ENCODE measurements around the gene SYNPO2L. TPM values are rescaled to one million over a fixed set of nuclear protein-coding genes. Genes with fewer than 3 reads are reported as not detected.

SYNPO2L gene
- total RNA-seq, 1 experiment from 2014 or later: 0.22 TPM

DNA sequence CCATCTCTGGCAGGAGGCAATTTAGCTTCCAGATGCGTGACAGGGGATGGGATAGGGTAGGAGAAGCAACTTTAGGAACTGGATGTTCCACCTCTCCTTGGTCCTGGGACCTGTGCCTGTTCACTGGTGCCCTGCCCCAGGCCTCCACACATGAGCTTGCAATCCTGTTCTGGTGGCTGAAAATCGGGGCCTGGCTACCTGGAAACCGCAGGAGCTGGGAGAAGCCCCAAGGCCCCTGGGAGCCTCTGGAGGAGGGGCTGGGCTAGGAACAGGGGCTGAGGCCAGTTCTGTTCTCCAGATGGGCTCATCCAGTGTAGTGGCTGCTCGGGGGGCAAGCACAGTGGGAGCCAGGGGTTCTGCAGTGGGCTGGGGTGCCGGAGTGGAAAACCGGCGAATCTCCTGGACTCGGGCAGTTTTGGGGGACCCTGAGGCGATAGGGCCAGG is 9.2 kb downstream of the SYNPO2L start (continued):
- TF ChIP-seq, protein P1, sequence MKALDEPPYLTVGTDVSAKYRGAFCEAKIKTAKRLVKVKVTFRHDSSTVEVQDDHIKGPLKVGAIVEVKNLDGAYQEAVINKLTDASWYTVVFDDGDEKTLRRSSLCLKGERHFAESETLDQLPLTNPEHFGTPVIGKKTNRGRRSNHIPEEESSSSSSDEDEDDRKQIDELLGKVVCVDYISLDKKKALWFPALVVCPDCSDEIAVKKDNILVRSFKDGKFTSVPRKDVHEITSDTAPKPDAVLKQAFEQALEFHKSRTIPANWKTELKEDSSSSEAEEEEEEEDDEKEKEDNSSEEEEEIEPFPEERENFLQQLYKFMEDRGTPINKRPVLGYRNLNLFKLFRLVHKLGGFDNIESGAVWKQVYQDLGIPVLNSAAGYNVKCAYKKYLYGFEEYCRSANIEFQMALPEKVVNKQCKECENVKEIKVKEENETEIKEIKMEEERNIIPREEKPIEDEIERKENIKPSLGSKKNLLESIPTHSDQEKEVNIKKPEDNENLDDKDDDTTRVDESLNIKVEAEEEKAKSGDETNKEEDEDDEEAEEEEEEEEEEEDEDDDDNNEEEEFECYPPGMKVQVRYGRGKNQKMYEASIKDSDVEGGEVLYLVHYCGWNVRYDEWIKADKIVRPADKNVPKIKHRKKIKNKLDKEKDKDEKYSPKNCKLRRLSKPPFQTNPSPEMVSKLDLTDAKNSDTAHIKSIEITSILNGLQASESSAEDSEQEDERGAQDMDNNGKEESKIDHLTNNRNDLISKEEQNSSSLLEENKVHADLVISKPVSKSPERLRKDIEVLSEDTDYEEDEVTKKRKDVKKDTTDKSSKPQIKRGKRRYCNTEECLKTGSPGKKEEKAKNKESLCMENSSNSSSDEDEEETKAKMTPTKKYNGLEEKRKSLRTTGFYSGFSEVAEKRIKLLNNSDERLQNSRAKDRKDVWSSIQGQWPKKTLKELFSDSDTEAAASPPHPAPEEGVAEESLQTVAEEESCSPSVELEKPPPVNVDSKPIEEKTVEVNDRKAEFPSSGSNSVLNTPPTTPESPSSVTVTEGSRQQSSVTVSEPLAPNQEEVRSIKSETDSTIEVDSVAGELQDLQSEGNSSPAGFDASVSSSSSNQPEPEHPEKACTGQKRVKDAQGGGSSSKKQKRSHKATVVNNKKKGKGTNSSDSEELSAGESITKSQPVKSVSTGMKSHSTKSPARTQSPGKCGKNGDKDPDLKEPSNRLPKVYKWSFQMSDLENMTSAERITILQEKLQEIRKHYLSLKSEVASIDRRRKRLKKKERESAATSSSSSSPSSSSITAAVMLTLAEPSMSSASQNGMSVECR (CRISPR knock-in tag; IDR thresholded peaks at IDR 0.05; ENCODE audit: borderline replicate concordance): no peak
- TF ChIP-seq RELA (CRISPR knock-in tag; IDR thresholded peaks at IDR 0.05; ENCODE audit: borderline replicate concordance) (no peak), NFYB (CRISPR knock-in tag; conservative IDR thresholded peaks at IDR 0.05; ENCODE audit: low read depth) (no peak), MYBL2 (CRISPR knock-in tag; IDR thresholded peaks at IDR 0.05) (no peak), JUN (CRISPR knock-in tag; IDR thresholded peaks at IDR 0.05) (no peak), NR2C2 (CRISPR knock-in tag; IDR thresholded peaks at IDR 0.05) (no peak), OVOL2 (CRISPR knock-in tag; IDR thresholded peaks at IDR 0.05; ENCODE audit: borderline replicate concordance) (no peak)
- TF ChIP-seq, protein P2, sequence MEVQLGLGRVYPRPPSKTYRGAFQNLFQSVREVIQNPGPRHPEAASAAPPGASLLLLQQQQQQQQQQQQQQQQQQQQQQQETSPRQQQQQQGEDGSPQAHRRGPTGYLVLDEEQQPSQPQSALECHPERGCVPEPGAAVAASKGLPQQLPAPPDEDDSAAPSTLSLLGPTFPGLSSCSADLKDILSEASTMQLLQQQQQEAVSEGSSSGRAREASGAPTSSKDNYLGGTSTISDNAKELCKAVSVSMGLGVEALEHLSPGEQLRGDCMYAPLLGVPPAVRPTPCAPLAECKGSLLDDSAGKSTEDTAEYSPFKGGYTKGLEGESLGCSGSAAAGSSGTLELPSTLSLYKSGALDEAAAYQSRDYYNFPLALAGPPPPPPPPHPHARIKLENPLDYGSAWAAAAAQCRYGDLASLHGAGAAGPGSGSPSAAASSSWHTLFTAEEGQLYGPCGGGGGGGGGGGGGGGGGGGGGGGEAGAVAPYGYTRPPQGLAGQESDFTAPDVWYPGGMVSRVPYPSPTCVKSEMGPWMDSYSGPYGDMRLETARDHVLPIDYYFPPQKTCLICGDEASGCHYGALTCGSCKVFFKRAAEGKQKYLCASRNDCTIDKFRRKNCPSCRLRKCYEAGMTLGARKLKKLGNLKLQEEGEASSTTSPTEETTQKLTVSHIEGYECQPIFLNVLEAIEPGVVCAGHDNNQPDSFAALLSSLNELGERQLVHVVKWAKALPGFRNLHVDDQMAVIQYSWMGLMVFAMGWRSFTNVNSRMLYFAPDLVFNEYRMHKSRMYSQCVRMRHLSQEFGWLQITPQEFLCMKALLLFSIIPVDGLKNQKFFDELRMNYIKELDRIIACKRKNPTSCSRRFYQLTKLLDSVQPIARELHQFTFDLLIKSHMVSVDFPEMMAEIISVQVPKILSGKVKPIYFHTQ (CRISPR knock-in tag; IDR thresholded peaks at IDR 0.05): no peak
- TF ChIP-seq, protein P3, sequence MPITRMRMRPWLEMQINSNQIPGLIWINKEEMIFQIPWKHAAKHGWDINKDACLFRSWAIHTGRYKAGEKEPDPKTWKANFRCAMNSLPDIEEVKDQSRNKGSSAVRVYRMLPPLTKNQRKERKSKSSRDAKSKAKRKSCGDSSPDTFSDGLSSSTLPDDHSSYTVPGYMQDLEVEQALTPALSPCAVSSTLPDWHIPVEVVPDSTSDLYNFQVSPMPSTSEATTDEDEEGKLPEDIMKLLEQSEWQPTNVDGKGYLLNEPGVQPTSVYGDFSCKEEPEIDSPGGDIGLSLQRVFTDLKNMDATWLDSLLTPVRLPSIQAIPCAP (CRISPR knock-in tag; IDR thresholded peaks at IDR 0.05): no peak
- TF ChIP-seq, protein P4, sequence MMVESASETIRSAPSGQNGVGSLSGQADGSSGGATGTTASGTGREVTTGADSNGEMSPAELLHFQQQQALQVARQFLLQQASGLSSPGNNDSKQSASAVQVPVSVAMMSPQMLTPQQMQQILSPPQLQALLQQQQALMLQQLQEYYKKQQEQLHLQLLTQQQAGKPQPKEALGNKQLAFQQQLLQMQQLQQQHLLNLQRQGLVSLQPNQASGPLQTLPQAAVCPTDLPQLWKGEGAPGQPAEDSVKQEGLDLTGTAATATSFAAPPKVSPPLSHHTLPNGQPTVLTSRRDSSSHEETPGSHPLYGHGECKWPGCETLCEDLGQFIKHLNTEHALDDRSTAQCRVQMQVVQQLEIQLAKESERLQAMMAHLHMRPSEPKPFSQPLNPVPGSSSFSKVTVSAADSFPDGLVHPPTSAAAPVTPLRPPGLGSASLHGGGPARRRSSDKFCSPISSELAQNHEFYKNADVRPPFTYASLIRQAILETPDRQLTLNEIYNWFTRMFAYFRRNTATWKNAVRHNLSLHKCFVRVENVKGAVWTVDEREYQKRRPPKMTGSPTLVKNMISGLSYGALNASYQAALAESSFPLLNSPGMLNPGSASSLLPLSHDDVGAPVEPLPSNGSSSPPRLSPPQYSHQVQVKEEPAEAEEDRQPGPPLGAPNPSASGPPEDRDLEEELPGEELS (CRISPR knock-in tag; IDR thresholded peaks at IDR 0.05): no peak
- TF ChIP-seq, protein P5, sequence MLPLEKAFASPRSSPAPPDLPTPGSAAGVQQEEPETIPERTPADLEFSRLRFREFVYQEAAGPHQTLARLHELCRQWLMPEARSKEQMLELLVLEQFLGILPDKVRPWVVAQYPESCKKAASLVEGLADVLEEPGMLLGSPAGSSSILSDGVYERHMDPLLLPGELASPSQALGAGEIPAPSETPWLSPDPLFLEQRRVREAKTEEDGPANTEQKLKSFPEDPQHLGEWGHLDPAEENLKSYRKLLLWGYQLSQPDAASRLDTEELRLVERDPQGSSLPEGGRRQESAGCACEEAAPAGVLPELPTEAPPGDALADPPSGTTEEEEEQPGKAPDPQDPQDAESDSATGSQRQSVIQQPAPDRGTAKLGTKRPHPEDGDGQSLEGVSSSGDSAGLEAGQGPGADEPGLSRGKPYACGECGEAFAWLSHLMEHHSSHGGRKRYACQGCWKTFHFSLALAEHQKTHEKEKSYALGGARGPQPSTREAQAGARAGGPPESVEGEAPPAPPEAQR (CRISPR knock-in tag; IDR thresholded peaks at IDR 0.05): no peak

DNA sequence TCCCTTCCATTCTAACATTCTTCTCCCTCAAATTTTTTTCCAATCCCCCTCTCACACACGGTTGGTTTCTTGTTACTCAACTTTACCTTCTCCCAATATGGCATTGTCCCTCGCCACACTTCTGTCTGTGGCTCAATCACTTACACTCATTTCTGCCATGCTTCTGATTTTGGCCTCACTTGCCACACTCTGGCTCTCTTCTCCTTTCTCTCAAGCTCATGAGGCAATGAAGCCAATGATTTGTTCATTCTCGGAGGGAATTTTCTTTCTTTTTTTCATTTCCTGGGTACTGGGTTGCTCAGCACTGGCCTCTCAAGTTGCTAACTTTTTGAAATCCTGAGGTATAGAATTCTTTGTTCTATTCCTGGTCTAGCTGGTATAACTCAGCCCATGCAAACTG is 10.6 kb downstream of the SYNPO2L start:
- Mint-ChIP-seq H3K27me3 (ENCODE audit: low read depth) (no peaks in the 10 kb centered on the region; the same call in 1 of the 2 replicates), H3K4me3 (no peak overlapping the region), H3K36me3 (no peaks in the 10 kb centered on the region), H3K27ac (no peak overlapping the region), H3K4me1 (peaks cover 27% of the 10 kb centered on the region), H3K9me3 (no peaks in the 10 kb centered on the region)
- TF ChIP-seq MYBL2 (CRISPR knock-in tag; IDR thresholded peaks at IDR 0.05) (no peak), ESRRA (CRISPR knock-in tag; IDR thresholded peaks at IDR 0.05; ENCODE audit: borderline replicate concordance) (no peak), TP53 (CRISPR knock-in tag; IDR thresholded peaks at IDR 0.05) (no peak), ZNF671 (CRISPR knock-in tag; IDR thresholded peaks at IDR 0.05) (no peak), RORB (CRISPR knock-in tag; IDR thresholded peaks at IDR 0.05) (no peak)
- TF ChIP-seq, protein P6, sequence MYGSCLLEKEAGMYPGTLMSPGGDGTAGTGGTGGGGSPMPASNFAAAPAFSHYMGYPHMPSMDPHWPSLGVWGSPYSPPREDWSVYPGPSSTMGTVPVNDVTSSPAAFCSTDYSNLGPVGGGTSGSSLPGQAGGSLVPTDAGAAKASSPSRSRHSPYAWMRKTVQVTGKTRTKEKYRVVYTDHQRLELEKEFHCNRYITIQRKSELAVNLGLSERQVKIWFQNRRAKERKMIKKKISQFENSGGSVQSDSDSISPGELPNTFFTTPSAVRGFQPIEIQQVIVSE (CRISPR knock-in tag; IDR thresholded peaks at IDR 0.05; ENCODE audit: borderline replicate concordance): no peak
- ChIA-PET POLR2A (no interaction called here), CTCF (interaction anchor here (6.9 kb wide), 1 partner anchor 115 kb away, joined by 77 read pairs; no protein-coding TSS in a partner anchor)
- no peak for ATAC-seq
- no peak for DNase-seq (ENCODE audit: low spot score)

Measured in WTC11 (cell line).